Measurements from ENCODE around the gene COMMD10. TPM values are rescaled to one million over a fixed set of nuclear protein-coding genes. Genes with fewer than 3 reads are reported as not detected.

Gene COMMD10
- total RNA-seq, 4 donors from 2014 or later, result 14.2 to 113 (median 32.3) TPM

DNA sequence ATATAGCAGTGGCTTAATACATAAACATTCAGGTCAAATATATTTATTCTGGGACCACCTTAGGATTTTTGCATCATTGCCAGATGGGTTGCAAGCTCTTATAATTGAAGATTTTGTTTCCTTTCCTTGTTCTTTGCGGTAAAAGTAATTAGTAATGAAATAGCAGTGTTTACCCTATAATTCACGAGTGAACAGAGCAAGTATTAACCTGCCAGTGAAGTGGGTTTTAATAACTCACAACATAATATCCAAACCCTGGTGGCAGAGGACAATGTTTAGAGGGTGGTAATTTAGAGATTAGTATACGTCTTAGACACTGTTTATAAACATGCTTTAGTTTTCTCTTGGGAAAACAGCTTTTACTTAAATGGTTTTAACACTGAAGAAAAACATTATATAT is 40.8 kb upstream of the COMMD10 start:
- H3K9me3 ChIP-seq, result no peaks in the 10 kb centered on the region
- no peaks in the 10 kb centered on the region for H3K4me1 ChIP-seq
- no peak overlapping the region for H3K27ac ChIP-seq
- TF ChIP-seq, protein P1, sequence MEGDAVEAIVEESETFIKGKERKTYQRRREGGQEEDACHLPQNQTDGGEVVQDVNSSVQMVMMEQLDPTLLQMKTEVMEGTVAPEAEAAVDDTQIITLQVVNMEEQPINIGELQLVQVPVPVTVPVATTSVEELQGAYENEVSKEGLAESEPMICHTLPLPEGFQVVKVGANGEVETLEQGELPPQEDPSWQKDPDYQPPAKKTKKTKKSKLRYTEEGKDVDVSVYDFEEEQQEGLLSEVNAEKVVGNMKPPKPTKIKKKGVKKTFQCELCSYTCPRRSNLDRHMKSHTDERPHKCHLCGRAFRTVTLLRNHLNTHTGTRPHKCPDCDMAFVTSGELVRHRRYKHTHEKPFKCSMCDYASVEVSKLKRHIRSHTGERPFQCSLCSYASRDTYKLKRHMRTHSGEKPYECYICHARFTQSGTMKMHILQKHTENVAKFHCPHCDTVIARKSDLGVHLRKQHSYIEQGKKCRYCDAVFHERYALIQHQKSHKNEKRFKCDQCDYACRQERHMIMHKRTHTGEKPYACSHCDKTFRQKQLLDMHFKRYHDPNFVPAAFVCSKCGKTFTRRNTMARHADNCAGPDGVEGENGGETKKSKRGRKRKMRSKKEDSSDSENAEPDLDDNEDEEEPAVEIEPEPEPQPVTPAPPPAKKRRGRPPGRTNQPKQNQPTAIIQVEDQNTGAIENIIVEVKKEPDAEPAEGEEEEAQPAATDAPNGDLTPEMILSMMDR (IDR thresholded peaks at IDR 0.05), result no peak
- no peak for TF ChIP-seq POLR2A (IDR thresholded peaks at IDR 0.05)
- DNase-seq, result no peak
- no peaks in the 10 kb centered on the region for H3K36me3 ChIP-seq
- no peak overlapping the region for H3K4me3 ChIP-seq
- no peaks in the 10 kb centered on the region for H3K27me3 ChIP-seq

GRCh38 chr5:116045821-116046220 is 39.0 kb upstream of the COMMD10 start:
- no peak overlapping the region for H3K4me3 ChIP-seq
- no peaks in the 10 kb centered on the region for H3K36me3 ChIP-seq
- DNase-seq, result no peak
- H3K27me3 ChIP-seq, result no peaks in the 10 kb centered on the region
- H3K27ac ChIP-seq, result no peak overlapping the region
- H3K9me3 ChIP-seq, result no peaks in the 10 kb centered on the region
- TF ChIP-seq, protein P1 (IDR thresholded peaks at IDR 0.05), result no peak
- no peak for TF ChIP-seq POLR2A (IDR thresholded peaks at IDR 0.05)
- no peaks in the 10 kb centered on the region for H3K4me1 ChIP-seq

DNA sequence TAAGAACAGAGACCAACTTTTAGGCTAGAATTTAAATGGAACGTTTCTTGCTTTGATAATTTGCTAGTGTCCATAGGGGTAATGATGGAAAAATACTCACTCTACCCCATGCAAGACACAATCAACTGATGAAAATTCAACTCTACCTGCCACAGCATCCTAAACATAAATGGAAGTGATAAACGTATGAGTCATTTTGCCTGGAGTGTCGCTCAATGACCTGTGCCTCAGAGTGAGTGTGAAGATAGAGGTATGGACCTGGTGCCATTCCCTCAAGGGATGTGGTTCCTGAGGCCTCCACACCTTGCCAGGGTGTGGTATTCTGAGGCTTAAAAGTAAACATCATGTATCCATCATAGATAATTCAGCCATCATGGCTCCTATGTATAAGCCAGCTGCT is 38.6 kb upstream of the COMMD10 start:
- DNase-seq, result no peak
- Histone ChIP-seq H3K36me3 (no peaks in the 10 kb centered on the region), H3K27ac (no peak overlapping the region), H3K4me3 (no peak overlapping the region), H3K27me3 (no peaks in the 10 kb centered on the region), H3K4me1 (no peaks in the 10 kb centered on the region), H3K9me3 (no peaks in the 10 kb centered on the region)
- TF ChIP-seq, protein P1 (IDR thresholded peaks at IDR 0.05), result no peak
- TF ChIP-seq POLR2A (IDR thresholded peaks at IDR 0.05), result no peak

DNA sequence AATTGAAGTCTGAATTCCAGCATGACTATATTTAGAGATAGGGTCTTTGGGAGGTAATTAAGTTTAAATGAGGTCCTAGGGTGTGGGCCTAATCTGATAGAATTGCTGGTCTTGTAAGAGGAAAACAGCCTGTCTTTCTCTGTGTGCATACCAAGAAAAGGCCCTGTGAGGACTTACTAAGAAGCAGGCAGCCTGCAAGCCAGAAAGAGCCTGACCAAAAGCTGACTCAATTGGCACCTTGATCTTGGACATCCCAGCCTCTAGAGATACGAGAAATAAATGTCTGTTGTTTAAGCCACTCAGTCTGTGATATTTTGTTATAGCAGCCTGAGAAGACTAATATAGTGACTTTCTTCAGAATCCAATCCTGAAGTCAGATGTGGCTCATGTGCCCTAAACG is 38.0 kb upstream of the COMMD10 start:
- Histone ChIP-seq H3K4me3 (no peak overlapping the region), H3K36me3 (no peaks in the 10 kb centered on the region), H3K27me3 (no peaks in the 10 kb centered on the region), H3K4me1 (no peaks in the 10 kb centered on the region), H3K9me3 (no peaks in the 10 kb centered on the region), H3K27ac (no peak overlapping the region)
- TF ChIP-seq, protein P1 (IDR thresholded peaks at IDR 0.05), result no peak
- no peak for TF ChIP-seq POLR2A (IDR thresholded peaks at IDR 0.05)
- DNase-seq, result no peak

DNA sequence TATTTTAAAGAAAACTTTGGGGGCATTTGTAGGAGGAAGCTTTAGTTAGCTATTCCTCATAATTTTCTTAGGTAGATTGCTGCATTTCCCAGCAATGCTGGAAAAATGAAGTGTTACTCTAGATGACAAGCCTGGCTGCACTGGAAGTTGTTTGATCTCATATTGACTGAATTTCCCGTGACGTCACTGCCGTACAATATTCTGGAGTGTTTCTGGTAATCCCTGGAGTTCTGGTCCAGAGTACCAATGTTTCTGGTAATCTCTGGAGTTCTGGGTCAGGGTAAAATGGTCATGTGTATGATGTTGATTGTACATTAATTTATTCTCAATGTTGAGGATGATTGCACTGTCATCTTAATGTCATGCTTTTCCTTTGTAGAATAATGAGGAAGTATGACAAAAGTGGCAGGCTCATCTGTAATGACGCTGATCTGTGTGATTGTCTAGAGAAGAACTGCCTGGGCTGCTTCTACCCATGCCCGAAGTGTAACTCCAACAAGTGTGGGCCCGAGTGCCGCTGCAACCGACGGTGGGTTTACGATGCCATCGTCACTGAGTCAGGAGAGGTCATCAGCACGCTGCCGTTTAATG is 26.4 kb upstream of the COMMD10 start:
- no peaks in the 10 kb centered on the region for H3K27me3 ChIP-seq
- H3K4me1 ChIP-seq, result no peaks in the 10 kb centered on the region
- DNase-seq, result no peak
- H3K9me3 ChIP-seq, result no peaks in the 10 kb centered on the region
- H3K27ac ChIP-seq, result no peak overlapping the region
- H3K4me3 ChIP-seq, result no peak overlapping the region
- TF ChIP-seq, protein P1 (IDR thresholded peaks at IDR 0.05), result no peak
- TF ChIP-seq POLR2A (IDR thresholded peaks at IDR 0.05), result no peak
- no peaks in the 10 kb centered on the region for H3K36me3 ChIP-seq

- H3K36me3 ChIP-seq, result no peaks in the 10 kb centered on the region
- no peak overlapping the region for H3K27ac ChIP-seq
- H3K27me3 ChIP-seq, result no peaks in the 10 kb centered on the region
- no peak overlapping the region for H3K4me3 ChIP-seq
- no peaks in the 10 kb centered on the region for H3K4me1 ChIP-seq
- no peaks in the 10 kb centered on the region for H3K9me3 ChIP-seq
- DNase-seq, result no peak
- TF ChIP-seq, protein P1 (IDR thresholded peaks at IDR 0.05), result no peak
- TF ChIP-seq POLR2A (IDR thresholded peaks at IDR 0.05), result no peak
Observed at GRCh38 chr5:116062352-116062751, 22.5 kb upstream of the COMMD10 start.

Measured in Peyer's patch (tissue), 4 donors.